Duodenal mucosa (tissue), 2 donors: ENCODE data around the gene NLGN4X.

Source experiments
- H3K27ac ChIP-seq: one replicate; pipeline ENCODE4 v1.7.0; 2013; ENCODE audit warnings: low read depth, low read length
- H3K27me3 ChIP-seq, 2 donors: one replicate each; pipeline ENCODE4 v1.7.0; 2013; ENCODE audit warnings: low read length in 2 of 2, control low read depth in 1 of 2; ENCODE audit not compliant: insufficient read depth in 2 of 2, control insufficient read depth in 1 of 2
- H3K36me3 ChIP-seq, 2 donors: one replicate each; pipeline ENCODE4 v1.7.0; 2013; ENCODE audit warnings: low read length in 2 of 2, control low read depth in 1 of 2; ENCODE audit not compliant: insufficient read depth in 2 of 2, control insufficient read depth in 1 of 2
- H3K4me1 ChIP-seq, 2 donors: one replicate each; pipeline ENCODE4 v1.7.0; 2013; ENCODE audit warnings: low read length in 2 of 2, control low read depth in 1 of 2; ENCODE audit not compliant: insufficient read depth in 2 of 2, control insufficient read depth in 1 of 2
- H3K4me3 ChIP-seq, 2 donors: one replicate each; pipeline ENCODE4 v1.7.0; 2013; ENCODE audit warnings: low read length in 2 of 2, low read depth in 1 of 2
- H3K9ac ChIP-seq, 2 donors: one replicate each; pipeline ENCODE4 v1.7.0; 2013; ENCODE audit warnings: low read length in 2 of 2, low read depth in 1 of 2
- H3K9me3 ChIP-seq, 2 donors: one replicate each; pipeline ENCODE4 v1.7.0; 2013; ENCODE audit warnings: low read length in 2 of 2, control low read depth in 1 of 2; ENCODE audit not compliant: control insufficient read depth in 1 of 2

Gene NLGN4X

DNA sequence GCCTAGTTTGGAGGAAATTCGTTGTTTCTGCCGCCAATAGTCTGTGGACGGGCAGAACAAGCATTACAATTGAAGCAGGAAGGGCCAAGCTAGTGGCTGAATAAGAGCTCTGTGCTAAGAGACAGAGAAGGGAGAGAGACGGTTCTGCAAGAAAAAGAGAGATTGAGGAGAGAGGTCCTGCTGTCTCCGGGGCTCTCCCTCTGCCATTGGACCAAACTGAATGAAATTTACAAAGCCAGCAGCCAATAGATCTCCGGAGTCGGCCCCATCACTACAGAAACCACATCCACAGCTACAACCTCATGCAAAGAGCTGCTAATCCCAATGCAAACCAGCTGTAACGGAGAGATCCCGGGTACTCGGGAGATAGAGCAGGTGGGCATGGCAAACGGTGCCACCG lies at the start of gene NLGN4X:
Gene NLGN4X, minus strand, starts transcription at position 148 of the 400 bp plus-strand sequence. CDS start 77,401 bp downstream, outside the sequence.
- no peak within 1 kb of the TSS for H3K9ac ChIP-seq
- no peaks in the 10 kb centered on the region for H3K4me1 ChIP-seq
- H3K9me3 ChIP-seq, result no peaks in the 10 kb centered on the region
- no peaks in the 10 kb centered on the region for H3K27me3 ChIP-seq
- no peak within 1 kb of the TSS for H3K27ac ChIP-seq
- no peaks in the 10 kb centered on the region for H3K36me3 ChIP-seq
- no peak within 1 kb of the TSS for H3K4me3 ChIP-seq

DNA sequence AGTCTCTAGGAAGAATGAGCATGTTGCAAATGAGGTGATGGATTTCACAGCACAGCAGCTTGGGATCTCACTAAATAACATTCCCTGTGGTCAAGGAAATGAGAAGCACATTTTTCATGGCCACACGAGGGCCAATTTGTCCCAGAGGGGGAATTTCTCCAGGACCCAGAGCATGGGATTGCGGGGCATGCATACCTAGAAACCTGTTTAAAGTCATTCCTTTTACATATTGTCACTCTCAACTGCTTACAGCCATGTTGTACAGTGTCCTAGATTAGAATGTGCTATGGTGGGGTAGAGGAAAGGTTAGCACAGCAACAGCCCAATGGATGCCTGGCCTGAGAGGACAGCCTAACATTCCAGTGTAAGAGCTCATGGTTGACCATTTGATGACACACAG lies 37.4 kb upstream of the NLGN4X start:
- no peaks in the 10 kb centered on the region for H3K9me3 ChIP-seq
- no peak overlapping the region for H3K4me3 ChIP-seq
- no peaks in the 10 kb centered on the region for H3K27me3 ChIP-seq
- no peak overlapping the region for H3K9ac ChIP-seq
- H3K4me1 ChIP-seq, result no peaks in the 10 kb centered on the region
- no peaks in the 10 kb centered on the region for H3K36me3 ChIP-seq
- H3K27ac ChIP-seq, result no peak overlapping the region

DNA sequence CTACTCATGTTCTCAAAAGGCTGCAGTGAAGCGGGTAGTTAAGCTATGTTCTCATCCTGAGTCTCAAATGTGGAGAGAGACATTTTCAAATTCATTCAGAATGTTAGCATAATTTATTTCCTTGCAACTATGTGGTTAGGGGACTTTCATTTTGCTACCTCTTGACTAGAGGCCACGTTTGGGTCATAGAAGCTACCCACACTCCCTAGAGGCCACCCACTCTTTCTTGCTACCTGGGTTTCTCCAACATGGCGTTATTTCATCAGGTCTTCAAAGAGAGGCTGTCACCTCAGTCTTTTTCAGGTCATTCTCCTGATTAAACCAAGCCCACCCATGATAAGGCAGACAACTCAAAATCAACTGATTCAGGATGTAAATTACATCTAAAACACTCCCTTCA lies 34.3 kb upstream of the NLGN4X start:
- H3K4me3 ChIP-seq, result no peak overlapping the region
- no peaks in the 10 kb centered on the region for H3K27me3 ChIP-seq
- H3K36me3 ChIP-seq, result no peaks in the 10 kb centered on the region
- no peaks in the 10 kb centered on the region for H3K9me3 ChIP-seq
- no peak overlapping the region for H3K27ac ChIP-seq
- no peaks in the 10 kb centered on the region for H3K4me1 ChIP-seq
- no peak overlapping the region for H3K9ac ChIP-seq

DNA sequence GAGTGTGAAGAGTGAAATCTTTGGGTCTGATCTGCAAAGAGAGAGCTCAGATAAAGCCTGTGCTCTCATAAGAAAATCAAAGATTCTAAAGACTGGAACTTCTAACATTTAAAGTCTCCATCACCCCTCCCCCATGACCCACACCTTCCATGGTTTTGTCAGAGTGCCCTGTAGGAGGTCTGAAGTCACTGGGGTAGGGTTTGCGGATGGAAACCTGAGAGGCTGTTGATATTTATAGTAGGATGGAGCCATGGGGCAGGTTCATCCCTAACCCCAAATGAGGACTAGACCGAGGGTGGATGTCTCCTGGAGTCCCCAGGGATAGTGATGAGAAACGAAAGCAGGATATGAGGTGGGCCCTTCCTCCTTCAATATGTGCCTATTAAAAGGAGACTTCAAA lies 28.4 kb upstream of the NLGN4X start:
- H3K36me3 ChIP-seq, result no peaks in the 10 kb centered on the region
- H3K9ac ChIP-seq, result no peak overlapping the region
- no peaks in the 10 kb centered on the region for H3K4me1 ChIP-seq

DNA sequence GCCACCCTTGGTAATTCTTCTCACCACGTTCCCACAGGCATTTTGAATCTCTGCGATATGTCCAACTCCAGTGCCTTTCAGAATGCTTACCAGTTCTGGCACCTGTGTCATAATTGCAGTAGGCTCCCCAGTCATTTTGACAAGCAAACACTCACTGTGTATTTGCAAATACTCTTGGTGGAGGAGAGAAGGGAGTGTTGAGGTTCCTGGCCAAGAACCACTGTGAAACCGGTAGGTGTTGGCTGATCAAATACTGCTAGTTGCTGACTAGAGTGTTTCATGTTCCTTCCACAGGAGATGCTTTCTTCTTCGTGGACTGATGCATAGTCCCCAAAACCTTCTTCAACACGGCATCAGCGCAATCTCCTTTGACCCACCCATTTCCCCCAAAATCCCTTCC lies 16.0 kb upstream of the NLGN4X start:
- Histone ChIP-seq H3K27ac (no peak overlapping the region), H3K9me3 (no peaks in the 10 kb centered on the region), H3K27me3 (no peaks in the 10 kb centered on the region), H3K9ac (no peak overlapping the region), H3K36me3 (no peaks in the 10 kb centered on the region), H3K4me3 (no peak overlapping the region), H3K4me1 (no peaks in the 10 kb centered on the region)

More for the DNA sequence above, 28.4 kb upstream of the NLGN4X start:
- no peaks in the 10 kb centered on the region for H3K27me3 ChIP-seq
- no peak overlapping the region for H3K27ac ChIP-seq
- H3K9me3 ChIP-seq, result no peaks in the 10 kb centered on the region
- H3K4me3 ChIP-seq, result no peak overlapping the region

DNA sequence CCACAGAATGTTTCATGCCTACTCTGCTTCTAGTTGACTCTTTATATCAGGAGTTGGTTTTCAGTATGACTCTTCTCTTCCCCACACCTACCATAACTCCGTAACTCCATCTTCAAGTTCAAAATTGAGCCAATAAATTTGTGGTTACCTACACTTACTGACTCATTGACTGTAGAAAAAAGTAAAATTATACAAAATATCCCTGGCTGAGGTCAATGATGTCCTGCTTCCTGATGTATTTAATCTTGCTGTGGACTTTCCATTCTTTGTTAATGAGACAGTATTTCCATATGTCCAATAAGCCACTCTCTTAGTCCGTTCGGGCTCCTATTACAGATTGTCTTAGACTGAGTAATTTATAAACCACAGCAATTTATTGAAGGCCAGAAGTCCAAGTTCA lies 9.9 kb upstream of the NLGN4X start:
- Histone ChIP-seq H3K9ac (no peak overlapping the region), H3K9me3 (no peaks in the 10 kb centered on the region), H3K4me1 (no peaks in the 10 kb centered on the region), H3K27ac (no peak overlapping the region), H3K27me3 (no peaks in the 10 kb centered on the region), H3K4me3 (no peak overlapping the region), H3K36me3 (no peaks in the 10 kb centered on the region)

DNA sequence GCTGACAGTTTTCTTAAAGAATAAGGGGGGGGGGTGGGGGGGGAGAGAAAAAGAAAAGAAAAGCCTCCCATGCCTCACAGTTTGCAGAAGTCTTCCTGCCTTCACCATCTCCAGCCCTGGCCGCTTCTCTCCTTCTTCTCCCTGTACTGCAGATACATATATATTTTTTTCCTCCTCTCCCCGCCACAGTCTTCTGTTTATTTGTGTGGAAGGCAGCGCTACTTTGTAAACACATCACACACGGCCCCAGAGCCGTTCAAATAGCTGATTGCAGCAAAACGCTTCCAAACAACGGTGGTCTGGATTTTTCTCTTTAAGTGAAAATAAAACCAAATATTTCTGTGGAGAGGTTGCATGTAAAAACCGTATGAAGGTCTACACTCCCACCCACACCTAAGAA lies 732 bp downstream of the NLGN4X start:
- H3K27ac ChIP-seq, result no peak overlapping the region
- no peaks in the 10 kb centered on the region for H3K9me3 ChIP-seq
- H3K36me3 ChIP-seq, result no peaks in the 10 kb centered on the region
- H3K27me3 ChIP-seq, result no peaks in the 10 kb centered on the region
- no peak overlapping the region for H3K9ac ChIP-seq
- no peak overlapping the region for H3K4me3 ChIP-seq
- H3K4me1 ChIP-seq, result no peaks in the 10 kb centered on the region

DNA sequence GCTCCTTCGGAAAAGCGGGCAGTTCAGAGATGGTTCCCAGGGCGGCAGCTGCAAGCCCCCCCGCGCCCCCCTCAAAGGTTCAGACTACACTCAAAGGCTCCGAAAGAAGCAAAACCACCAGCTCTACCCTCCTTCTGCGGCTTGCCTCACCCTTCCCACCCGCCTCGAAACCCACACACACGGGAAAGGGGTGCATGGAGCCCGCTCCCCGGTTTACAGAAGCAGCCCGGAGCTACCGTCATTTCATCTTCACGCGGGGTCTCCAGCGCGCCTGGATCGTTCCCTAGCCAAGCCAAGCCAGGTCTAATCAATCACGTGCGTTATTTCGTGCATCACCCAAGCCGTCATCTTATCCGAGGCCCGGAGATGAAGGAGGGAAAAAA lies 1.2 kb downstream of the NLGN4X start:
- Histone ChIP-seq H3K4me1 (no peaks in the 10 kb centered on the region), H3K27ac (no peak overlapping the region), H3K9ac (no peak overlapping the region), H3K36me3 (no peaks in the 10 kb centered on the region), H3K27me3 (no peaks in the 10 kb centered on the region), H3K4me3 (peak overlapping the region in 1 of 2 donors; percentile 16), H3K9me3 (no peaks in the 10 kb centered on the region)

DNA sequence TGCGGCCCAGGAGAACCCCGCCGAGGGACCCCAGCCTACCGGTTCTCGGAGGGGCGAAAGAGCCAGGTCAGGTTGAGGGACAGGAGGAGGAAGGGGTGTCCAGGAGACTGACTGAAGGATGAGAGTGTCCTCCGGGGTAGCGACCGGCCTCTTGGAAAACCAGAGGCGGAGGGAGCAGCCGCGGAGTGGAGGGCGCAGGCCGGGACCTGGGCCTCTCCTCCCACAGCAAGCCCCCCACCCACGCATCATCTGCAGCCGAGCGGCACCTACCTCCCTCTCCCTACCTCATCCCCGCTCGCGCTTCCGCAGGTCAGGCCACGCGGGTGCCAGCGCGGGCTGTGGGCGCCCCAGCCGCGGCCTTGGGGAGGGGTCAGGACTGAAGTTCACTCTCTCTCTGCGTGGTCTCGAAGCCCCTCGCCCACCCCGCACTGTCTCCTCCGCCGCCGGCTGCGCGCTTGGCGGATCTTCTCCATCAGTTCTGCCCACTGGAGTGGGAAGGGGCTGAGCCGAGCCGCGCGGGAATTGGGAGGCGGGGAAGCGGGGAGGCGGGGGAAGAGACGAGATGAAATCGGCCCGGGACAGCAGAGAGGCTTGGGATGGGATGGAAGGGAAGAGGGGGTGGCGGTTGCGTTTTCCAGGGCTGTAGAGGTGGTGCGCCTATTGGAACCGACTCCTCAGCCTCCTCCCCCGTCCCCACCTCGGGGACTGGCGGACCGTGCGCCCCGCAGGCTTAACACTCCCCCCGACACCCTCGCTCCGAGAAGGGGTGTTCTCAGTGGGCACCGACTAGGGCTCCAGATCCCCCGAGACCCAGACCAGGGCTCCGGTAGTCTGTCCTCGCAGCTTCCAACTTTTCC lies 1.8 kb downstream of the NLGN4X start:
- H3K9me3 ChIP-seq, result no peaks in the 10 kb centered on the region
- H3K36me3 ChIP-seq, result no peaks in the 10 kb centered on the region
- H3K9ac ChIP-seq, result no peak overlapping the region
- no peaks in the 10 kb centered on the region for H3K27me3 ChIP-seq
- no peaks in the 10 kb centered on the region for H3K4me1 ChIP-seq
- H3K4me3 ChIP-seq, result no peak overlapping the region
- no peak overlapping the region for H3K27ac ChIP-seq

DNA sequence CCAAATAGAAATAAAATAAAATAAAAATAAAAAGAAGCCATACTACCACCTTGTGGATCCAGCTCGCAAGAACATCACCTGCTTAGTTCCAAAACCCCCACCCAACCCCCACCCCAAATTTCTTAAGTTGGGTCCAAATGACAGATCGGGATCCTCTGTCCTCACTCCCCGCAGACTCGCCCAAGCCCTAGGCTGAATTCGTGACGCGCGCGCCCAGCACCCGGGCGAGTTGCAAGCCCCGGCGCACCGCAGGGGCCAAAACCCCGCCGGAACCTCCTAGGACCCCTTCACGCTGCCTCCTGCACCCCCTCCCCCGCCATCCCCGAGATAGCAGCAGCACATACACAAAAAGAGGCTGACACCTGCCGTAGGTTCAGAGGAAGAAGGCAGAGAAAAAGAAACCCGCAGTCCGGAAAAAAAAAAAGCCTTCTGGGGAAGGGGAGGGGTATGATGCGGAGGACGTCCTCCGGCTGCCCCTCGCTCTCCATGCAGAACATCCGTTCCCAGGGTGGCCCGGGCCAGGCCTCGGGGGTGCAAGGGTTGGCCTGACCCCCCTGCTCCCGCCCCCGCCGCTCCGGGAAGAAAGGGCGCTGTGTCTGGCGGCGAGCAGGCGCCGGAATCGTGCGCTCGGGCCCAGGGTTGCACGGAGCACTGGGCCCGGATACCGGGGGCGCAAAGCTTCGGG lies 2.6 kb downstream of the NLGN4X start:
- Histone ChIP-seq H3K36me3 (no peaks in the 10 kb centered on the region), H3K9ac (no peak overlapping the region), H3K27ac (no peak overlapping the region), H3K27me3 (no peaks in the 10 kb centered on the region), H3K4me1 (no peaks in the 10 kb centered on the region), H3K4me3 (peak overlapping the region in 1 of 2 donors; percentile 5), H3K9me3 (no peaks in the 10 kb centered on the region)
